ENCODE measurements around the gene BACE1-AS. TPM values are rescaled to one million over a fixed set of nuclear protein-coding genes. Genes with fewer than 3 reads are reported as not detected.
"Not testable (repeated sequence)": the region's sequence is repeated elsewhere in the genome, so short reads cannot be mapped to it uniquely, and the experiment has no call there.

The BACE1-AS gene
- total and polyA plus RNA-seq, 2 experiments from 2014 or later, result 6.4 to 12.9 TPM

GRCh38 chr11:117271208-117271607 lies 19.9 kb upstream of the BACE1-AS start:
- no peak overlapping the region for H3K4me3 ChIP-seq
- no peak overlapping the region for H3K27ac ChIP-seq
- H3K36me3 ChIP-seq, result no peaks in the 10 kb centered on the region
- no peaks in the 10 kb centered on the region for H3K27me3 ChIP-seq
- no peak for DNase-seq (ENCODE audit: low read depth in 1 of 2, low spot score in 1 of 2)
- H3K4me1 ChIP-seq (ENCODE audit: low read depth), result peaks cover 12% of the 10 kb centered on the region
- no peak for TF ChIP-seq CTCF (IDR thresholded peaks at IDR 0.05; ENCODE audit: low read depth, low read length)
- no peaks in the 10 kb centered on the region for H3K9me3 ChIP-seq (ENCODE audit: low read depth)

- H3K36me3 ChIP-seq; DNase-seq (ENCODE audit: low read depth in 1 of 2, low spot score in 1 of 2); H3K4me3 ChIP-seq; H3K27me3 ChIP-seq; H3K9me3 ChIP-seq (ENCODE audit: low read depth); H3K27ac ChIP-seq: not testable (repeated sequence)
- H3K4me1 ChIP-seq (ENCODE audit: low read depth), result peaks cover 12% of the 10 kb centered on the region
Observed at GRCh38 chr11:117272175-117272574, 19.0 kb upstream of the BACE1-AS start.

GRCh38 chr11:117273550-117274289 lies 17.4 kb upstream of the BACE1-AS start:
- no peaks in the 10 kb centered on the region for H3K9me3 ChIP-seq (ENCODE audit: low read depth)
- TF ChIP-seq CTCF (IDR thresholded peaks at IDR 0.05; ENCODE audit: low read depth, low read length), result no peak
- H3K4me3 ChIP-seq, result no peak overlapping the region
- DNase-seq (ENCODE audit: low read depth in 1 of 2, low spot score in 1 of 2), result peak in 1 of 2 donors; percentile 83
- H3K27ac ChIP-seq, result no peak overlapping the region
- H3K4me1 ChIP-seq (ENCODE audit: low read depth), result peaks cover 3% of the 10 kb centered on the region
- H3K27me3 ChIP-seq, result no peaks in the 10 kb centered on the region
- H3K36me3 ChIP-seq, result no peaks in the 10 kb centered on the region

- TF ChIP-seq CTCF (IDR thresholded peaks at IDR 0.05; ENCODE audit: low read depth, low read length), result no peak
- Histone ChIP-seq H3K27ac (peak overlapping the region; percentile 54), H3K27me3 (no peaks in the 10 kb centered on the region), H3K4me1 (ENCODE audit: low read depth) (peaks cover 19% of the 10 kb centered on the region), H3K4me3 (no peak overlapping the region), H3K9me3 (ENCODE audit: low read depth) (no peaks in the 10 kb centered on the region), H3K36me3 (peaks cover 13% of the 10 kb centered on the region)
- no peak for DNase-seq (ENCODE audit: low read depth in 1 of 2, low spot score in 1 of 2)
Observed at GRCh38 chr11:117278347-117278746, 12.8 kb upstream of the BACE1-AS start.

- TF ChIP-seq CTCF (IDR thresholded peaks at IDR 0.05; ENCODE audit: low read depth, low read length), result no peak
- Histone ChIP-seq H3K27me3 (no peaks in the 10 kb centered on the region), H3K9me3 (ENCODE audit: low read depth) (no peaks in the 10 kb centered on the region), H3K4me1 (ENCODE audit: low read depth) (peaks cover 19% of the 10 kb centered on the region), H3K36me3 (peaks cover 26% of the 10 kb centered on the region), H3K4me3 (no peak overlapping the region), H3K27ac (peak overlapping the region; percentile 77)
- DNase-seq (ENCODE audit: low read depth in 1 of 2, low spot score in 1 of 2), result peak; percentile 23 to 58
Observed at GRCh38 chr11:117279711-117280376, 11.3 kb upstream of the BACE1-AS start.

GRCh38 chr11:117281159-117281558 lies 10.0 kb upstream of the BACE1-AS start:
- peak overlapping the region; percentile 54 for H3K27ac ChIP-seq
- peak in 1 of 2 donors; percentile 98 for DNase-seq (ENCODE audit: low read depth in 1 of 2, low spot score in 1 of 2)
- peaks cover 33% of the 10 kb centered on the region for H3K36me3 ChIP-seq
- no peak overlapping the region for H3K4me3 ChIP-seq
- no peaks in the 10 kb centered on the region for H3K9me3 ChIP-seq (ENCODE audit: low read depth)
- no peak for TF ChIP-seq CTCF (IDR thresholded peaks at IDR 0.05; ENCODE audit: low read depth, low read length)
- no peaks in the 10 kb centered on the region for H3K27me3 ChIP-seq
- peaks cover 19% of the 10 kb centered on the region for H3K4me1 ChIP-seq (ENCODE audit: low read depth)

All from cardiac muscle cell (in vitro differentiated cells and primary cell).